Mesothelial cell of epicardium (in vitro differentiated cells): ENCODE results near the gene RHOBTB3. TPM values are rescaled to one million over a fixed set of nuclear protein-coding genes. Genes with fewer than 3 reads are reported as not detected.
A peak's percentile ranks its signal among the peaks of the same experiment; 100 is the strongest.

Experiments
- DNase-seq, 2 experiments: peaks; one replicate each; pipeline ENCODE4 v3.0.0; 2021; ENCODE audit warnings: low spot score in 2 of 2; ENCODE audit not compliant: unreplicated experiment in 2 of 2
- H3K27ac Mint-ChIP-seq: 2 replicates; pipeline ENCODE4 v1.8.0; 2021; ENCODE audit warnings: mixed read lengths
- H3K27me3 Mint-ChIP-seq: 2 replicates; pipeline ENCODE4 v1.8.0; 2021; ENCODE audit warnings: low read depth, mixed read lengths
- H3K36me3 Mint-ChIP-seq: 2 replicates; pipeline ENCODE4 v1.8.0; 2021; ENCODE audit warnings: mixed read lengths
- H3K4me1 Mint-ChIP-seq: 2 replicates; pipeline ENCODE4 v1.8.0; 2021; ENCODE audit warnings: mixed read lengths
- H3K4me3 Mint-ChIP-seq: 2 replicates; pipeline ENCODE4 v1.8.0; 2021; ENCODE audit warnings: mild to moderate bottlenecking, moderate library complexity, mixed read lengths
- H3K9me3 Mint-ChIP-seq: 2 replicates; pipeline ENCODE4 v1.8.0; 2021; ENCODE audit warnings: mixed read lengths
- total RNA-seq: library from RNA; stranded (reverse); gene quantifications from 3 replicates; pipeline ENCODE4 v1.2.1, GENCODE V29; 2021
- TF ChIP-seq, protein P1 (sequence below): fragments of 200-600 bp; sonication (generic); IDR thresholded peaks from one replicate; pipeline ENCODE4 v1.5.0; 2021; ENCODE audit warnings: antibody characterized with exemption; ENCODE audit not compliant: unreplicated experiment

RHOBTB3 gene
- total RNA-seq, 1 donor from 2014 or later = 153 TPM

GRCh38 chr5:95822542-95823181 lies 91.5 kb downstream of the RHOBTB3 start, which contains the start of gene GLRX:
Gene GLRX, minus strand, starts transcription at chr5:95822726. Its CDS starts 64 bp downstream, at chr5:95822662.
- TF ChIP-seq, protein P1, sequence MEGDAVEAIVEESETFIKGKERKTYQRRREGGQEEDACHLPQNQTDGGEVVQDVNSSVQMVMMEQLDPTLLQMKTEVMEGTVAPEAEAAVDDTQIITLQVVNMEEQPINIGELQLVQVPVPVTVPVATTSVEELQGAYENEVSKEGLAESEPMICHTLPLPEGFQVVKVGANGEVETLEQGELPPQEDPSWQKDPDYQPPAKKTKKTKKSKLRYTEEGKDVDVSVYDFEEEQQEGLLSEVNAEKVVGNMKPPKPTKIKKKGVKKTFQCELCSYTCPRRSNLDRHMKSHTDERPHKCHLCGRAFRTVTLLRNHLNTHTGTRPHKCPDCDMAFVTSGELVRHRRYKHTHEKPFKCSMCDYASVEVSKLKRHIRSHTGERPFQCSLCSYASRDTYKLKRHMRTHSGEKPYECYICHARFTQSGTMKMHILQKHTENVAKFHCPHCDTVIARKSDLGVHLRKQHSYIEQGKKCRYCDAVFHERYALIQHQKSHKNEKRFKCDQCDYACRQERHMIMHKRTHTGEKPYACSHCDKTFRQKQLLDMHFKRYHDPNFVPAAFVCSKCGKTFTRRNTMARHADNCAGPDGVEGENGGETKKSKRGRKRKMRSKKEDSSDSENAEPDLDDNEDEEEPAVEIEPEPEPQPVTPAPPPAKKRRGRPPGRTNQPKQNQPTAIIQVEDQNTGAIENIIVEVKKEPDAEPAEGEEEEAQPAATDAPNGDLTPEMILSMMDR = no peak
- Mint-ChIP-seq H3K27me3 (no peaks in the 10 kb centered on the region), H3K27ac (peak within 1 kb of the TSS; percentile 93), H3K4me3 (peak within 1 kb of the TSS; percentile 94), H3K36me3 (no peaks in the 10 kb centered on the region), H3K9me3 (no peaks in the 10 kb centered on the region), H3K4me1 (peaks cover 48% of the 10 kb centered on the region)
- DNase-seq = peak in 1 of 2 experiments; percentile 56

GRCh38 chr5:95823218-95823737 lies 92.1 kb downstream of the RHOBTB3 start:
- H3K27ac Mint-ChIP-seq = peak overlapping the region; percentile 93
- no peak for DNase-seq
- TF ChIP-seq, protein P1 = no peak
- H3K36me3 Mint-ChIP-seq = no peaks in the 10 kb centered on the region
- no peaks in the 10 kb centered on the region for H3K27me3 Mint-ChIP-seq
- H3K9me3 Mint-ChIP-seq = no peaks in the 10 kb centered on the region
- H3K4me1 Mint-ChIP-seq = peaks cover 42% of the 10 kb centered on the region
- peak overlapping the region; percentile 94 for H3K4me3 Mint-ChIP-seq

- H3K4me3 Mint-ChIP-seq = peak overlapping the region; percentile 94
- peak overlapping the region; percentile 93 for H3K27ac Mint-ChIP-seq
- no peaks in the 10 kb centered on the region for H3K27me3 Mint-ChIP-seq
- peaks cover 35% of the 10 kb centered on the region for H3K4me1 Mint-ChIP-seq
- no peaks in the 10 kb centered on the region for H3K9me3 Mint-ChIP-seq
- H3K36me3 Mint-ChIP-seq = no peaks in the 10 kb centered on the region
- TF ChIP-seq, protein P1 = no peak
- DNase-seq = no peak
Measured at GRCh38 chr5:95823738-95824609, 92.8 kb downstream of the RHOBTB3 start.

DNA sequence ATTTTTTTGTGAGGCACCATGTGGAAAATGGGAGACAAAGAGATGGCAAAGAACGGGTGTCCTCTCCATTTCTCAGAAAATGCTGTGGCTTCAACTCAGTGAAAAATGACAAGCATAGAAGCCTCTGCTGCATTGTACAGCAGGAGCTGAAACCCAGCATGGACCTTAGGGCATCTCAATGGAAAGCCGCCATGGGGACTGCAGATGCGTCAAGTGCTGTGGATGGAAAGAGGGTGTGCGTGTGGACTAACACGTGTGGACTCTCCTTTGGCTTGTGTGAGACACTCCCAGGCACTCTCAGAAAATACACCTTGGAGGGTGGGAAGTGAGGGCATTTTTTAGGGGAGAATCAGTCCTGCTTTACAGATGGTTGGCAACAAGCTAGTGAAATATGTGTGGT lies 93.6 kb downstream of the RHOBTB3 start:
- DNase-seq = no peak
- Mint-ChIP-seq H3K27me3 (no peaks in the 10 kb centered on the region), H3K9me3 (no peaks in the 10 kb centered on the region), H3K4me3 (no peak overlapping the region), H3K27ac (no peak overlapping the region), H3K4me1 (peaks cover 32% of the 10 kb centered on the region), H3K36me3 (no peaks in the 10 kb centered on the region)
- TF ChIP-seq, protein P1 = no peak

DNA sequence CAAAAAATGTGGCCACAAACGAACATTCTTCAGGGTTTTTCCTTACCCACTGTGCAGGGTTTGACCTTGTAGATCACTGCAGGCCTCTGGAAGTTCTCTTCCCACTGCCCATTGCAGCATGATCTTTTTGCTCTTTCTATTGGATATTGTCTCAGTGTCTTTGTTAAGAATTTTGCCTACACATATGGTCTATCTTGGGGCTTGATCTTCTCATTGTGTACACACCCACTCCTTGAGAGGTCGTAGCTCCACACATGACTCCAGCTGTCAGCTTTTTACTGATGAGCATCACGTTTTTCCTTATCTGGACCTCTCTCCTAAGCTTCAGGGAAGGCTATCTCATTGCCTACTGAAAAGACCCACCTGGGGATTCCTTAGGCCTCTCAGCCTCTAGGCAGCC lies 94.4 kb downstream of the RHOBTB3 start:
- TF ChIP-seq, protein P1 = no peak
- Mint-ChIP-seq H3K9me3 (no peaks in the 10 kb centered on the region), H3K27me3 (no peaks in the 10 kb centered on the region), H3K27ac (no peak overlapping the region), H3K4me3 (no peak overlapping the region), H3K36me3 (no peaks in the 10 kb centered on the region), H3K4me1 (peaks cover 32% of the 10 kb centered on the region)
- DNase-seq = no peak
